CD4-positive, CD25-positive, alpha-beta regulatory T cell (primary cell): ENCODE results near the gene NBAS. TPM values are rescaled to one million over a fixed set of nuclear protein-coding genes. Genes with fewer than 3 reads are reported as not detected.

Experiments
- ATAC-seq, 2 donors: fragments of 150-1000 bp; cut with Tn5 transposase; one replicate each; pipeline ENCODE4 v1.10.0; 2021; ENCODE audit warnings: low read depth in 2 of 2, moderate number of reproducible peaks in 2 of 2, moderate library complexity in 1 of 2
- DNase-seq, 3 donors: peaks; one replicate each; pipeline versions ENCODE4 v3.0.0 to v3.0.0-alpha.2; 2012 to 2022; ENCODE audit warnings: mixed read lengths in 1 of 3
- H3K27ac ChIP-seq: one replicate; pipeline ENCODE4 v1.7.0; 2013; ENCODE audit warnings: mild to moderate bottlenecking, low read length; ENCODE audit not compliant: insufficient read depth, poor library complexity, severe bottlenecking
- H3K27me3 ChIP-seq: one replicate; pipeline ENCODE4 v1.7.0; 2013; ENCODE audit warnings: low read length; ENCODE audit not compliant: control insufficient read depth, insufficient read depth
- H3K36me3 ChIP-seq: one replicate; pipeline ENCODE4 v1.7.0; 2013; ENCODE audit warnings: mild to moderate bottlenecking, low read length, moderate library complexity; ENCODE audit not compliant: control insufficient read depth, insufficient read depth
- H3K4me1 ChIP-seq: 2 replicates; pipeline ENCODE4 v1.7.0; 2013; ENCODE audit warnings: mild to moderate bottlenecking, low read length; ENCODE audit not compliant: insufficient read depth, control insufficient read depth, poor library complexity, severe bottlenecking
- H3K4me3 ChIP-seq: one replicate; pipeline ENCODE4 v1.7.0; 2013; ENCODE audit warnings: low read depth, mild to moderate bottlenecking, low read length, moderate library complexity
- H3K9me3 ChIP-seq, 2 experiments: 1 replicate in 1 of 2; 2 replicates in 1 of 2; pipeline ENCODE4 v1.7.0; 2013; ENCODE audit warnings: low read length in 2 of 2, mild to moderate bottlenecking in 1 of 2, moderate library complexity in 1 of 2; ENCODE audit not compliant: control insufficient read depth in 2 of 2
- H3K27ac Mint-ChIP-seq, 3 donors: one replicate each; pipeline ENCODE4 v1.8.0; 2020 to 2022; ENCODE audit warnings: mild to moderate bottlenecking in 3 of 3, mixed read lengths in 3 of 3, moderate library complexity in 2 of 3
- H3K27me3 Mint-ChIP-seq: one replicate; pipeline ENCODE4 v1.8.0; 2022; ENCODE audit warnings: mild to moderate bottlenecking, mixed read lengths
- H3K36me3 Mint-ChIP-seq: one replicate; pipeline ENCODE4 v1.8.0; 2020; ENCODE audit warnings: mixed read lengths
- H3K4me1 Mint-ChIP-seq, 4 donors: one replicate each; pipeline ENCODE4 v1.8.0; 2020 to 2022; ENCODE audit warnings: mixed read lengths in 4 of 4, mild to moderate bottlenecking in 1 of 4
- H3K4me3 Mint-ChIP-seq, 4 donors: one replicate each; pipeline ENCODE4 v1.8.0; 2020 to 2022; ENCODE audit warnings: mild to moderate bottlenecking in 4 of 4, mixed read lengths in 4 of 4, moderate library complexity in 3 of 4
- H3K9me3 Mint-ChIP-seq, 7 donors: one replicate each; pipeline ENCODE4 v1.8.0; 2020 to 2022; ENCODE audit warnings: mixed read lengths in 7 of 7, mild to moderate bottlenecking in 3 of 7, moderate library complexity in 2 of 7
- polyA plus RNA-seq, 4 donors: library from polyadenylated mRNA; unstranded; fragments of 300-500 nt; fragmentation: Illumina TruSeq; gene quantifications; one replicate each; pipeline ENCODE4 v1.2.3, GENCODE V29; 2021
- total RNA-seq: library from RNA; stranded (reverse); gene quantifications from one replicate; pipeline ENCODE4 v1.2.3, GENCODE V29; 2022

The NBAS gene
- total and polyA plus RNA-seq, 5 donors from 2014 or later = 18.5 to 31.9 (median 19.5) TPM

DNA sequence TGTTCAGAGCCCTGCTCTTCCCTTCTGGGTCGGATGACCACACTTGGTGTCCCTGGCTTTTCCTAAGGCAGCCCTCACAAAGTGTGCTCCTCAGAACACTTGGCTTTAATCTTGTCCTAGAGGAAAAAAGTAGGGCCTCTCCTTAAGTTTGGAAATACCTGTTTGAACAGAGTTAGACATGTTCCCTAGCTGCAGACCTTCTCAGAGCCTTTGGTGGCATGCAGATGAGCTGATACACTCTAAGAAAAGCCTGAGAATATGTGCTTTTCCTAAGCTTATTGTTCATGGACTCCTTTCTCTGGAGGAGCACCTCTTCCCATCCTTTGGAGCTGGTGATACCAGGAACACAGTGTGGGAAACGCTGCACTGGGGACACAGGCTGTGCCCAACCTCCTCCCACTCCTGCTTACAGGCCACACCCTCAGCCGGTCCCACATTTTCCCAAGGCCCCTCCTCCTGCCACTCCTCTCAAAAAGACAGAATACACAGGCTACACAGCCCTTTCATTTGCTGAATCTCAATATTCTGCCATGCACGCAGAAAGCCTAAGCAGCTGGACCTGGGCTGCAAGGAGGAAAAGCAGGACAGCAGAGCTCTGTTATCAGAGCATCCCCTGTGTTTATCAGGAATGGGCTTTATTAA is 443.6 kb downstream of the NBAS start:
- H3K27ac Mint-ChIP-seq = no peak overlapping the region

More for the DNA sequence above, 443.6 kb downstream of the NBAS start:
- Mint-ChIP-seq H3K9me3 (peaks cover 3 to 10% (median 5%) of the 10 kb centered on the region in 7 donors), H3K27me3 (no peaks in the 10 kb centered on the region), H3K4me3 (no peak overlapping the region), H3K4me1 (peaks cover 0 to 5% (median 2%) of the 10 kb centered on the region in 4 donors), H3K36me3 (no peaks in the 10 kb centered on the region)
- Histone ChIP-seq H3K27me3 (no peaks in the 10 kb centered on the region), H3K4me3 (no peak overlapping the region), H3K27ac (no peak overlapping the region), H3K4me1 (no peaks in the 10 kb centered on the region), H3K36me3 (no peaks in the 10 kb centered on the region), H3K9me3 (peaks cover under 1 to 5% of the 10 kb centered on the region in 2 experiments)
- ATAC-seq (no peak), DNase-seq (no peak)

Other genes starting within 250 kb of the NBAS start
- gene DDX1, start 30.5 kb upstream of the NBAS start, total RNA-seq = 37.9 TPM
- gene DDX1, start 30.5 kb upstream of the NBAS start, polyA plus RNA-seq = 10 to 100 TPM; 34.2 to 48.6 (median 44.7) TPM